ENCODE data around the gene GAS7.

The GAS7 gene

DNA sequence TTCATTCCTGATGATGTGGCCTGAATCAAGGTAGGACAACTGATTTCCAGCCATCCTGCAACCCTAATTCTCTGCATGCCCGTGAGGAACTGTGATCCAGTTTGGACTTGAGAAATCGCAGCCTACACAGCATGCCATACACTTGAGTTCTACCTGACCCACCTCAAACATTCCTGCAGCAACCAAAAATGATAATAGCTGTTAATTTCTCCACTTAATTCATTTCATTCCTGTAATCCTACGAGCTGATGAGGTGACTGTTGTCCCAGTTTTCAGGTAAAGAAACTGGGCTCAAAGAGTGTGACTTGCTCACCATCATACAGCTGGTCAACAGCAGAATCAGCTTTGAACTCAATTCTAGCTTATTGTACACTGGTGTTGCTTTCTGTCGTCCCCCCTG lies 2.2 kb upstream of the GAS7 start:
- no peak for DNase-seq (ENCODE audit: low read depth, low spot score)

DNA sequence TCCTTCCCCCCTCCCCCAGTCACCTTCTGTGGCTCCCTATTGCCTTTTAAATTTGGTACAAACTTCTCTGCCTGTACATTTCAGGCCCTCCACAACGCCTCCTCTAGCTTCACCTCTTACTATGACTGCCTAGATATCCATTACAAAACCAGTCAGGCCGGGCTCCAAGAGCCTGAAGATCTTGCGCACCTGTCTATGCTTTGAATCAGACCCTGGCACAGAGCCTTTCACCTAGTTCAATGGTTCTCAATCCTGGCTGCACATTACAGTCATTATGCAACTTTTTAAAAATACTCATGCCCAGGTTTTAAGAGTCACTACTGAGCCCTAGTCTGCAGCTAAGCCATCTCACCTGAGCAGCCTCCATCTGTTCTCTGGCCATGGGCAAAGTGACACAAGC lies 1.6 kb upstream of the GAS7 start:
- DNase-seq (ENCODE audit: low read depth, low spot score): no peak

DNA sequence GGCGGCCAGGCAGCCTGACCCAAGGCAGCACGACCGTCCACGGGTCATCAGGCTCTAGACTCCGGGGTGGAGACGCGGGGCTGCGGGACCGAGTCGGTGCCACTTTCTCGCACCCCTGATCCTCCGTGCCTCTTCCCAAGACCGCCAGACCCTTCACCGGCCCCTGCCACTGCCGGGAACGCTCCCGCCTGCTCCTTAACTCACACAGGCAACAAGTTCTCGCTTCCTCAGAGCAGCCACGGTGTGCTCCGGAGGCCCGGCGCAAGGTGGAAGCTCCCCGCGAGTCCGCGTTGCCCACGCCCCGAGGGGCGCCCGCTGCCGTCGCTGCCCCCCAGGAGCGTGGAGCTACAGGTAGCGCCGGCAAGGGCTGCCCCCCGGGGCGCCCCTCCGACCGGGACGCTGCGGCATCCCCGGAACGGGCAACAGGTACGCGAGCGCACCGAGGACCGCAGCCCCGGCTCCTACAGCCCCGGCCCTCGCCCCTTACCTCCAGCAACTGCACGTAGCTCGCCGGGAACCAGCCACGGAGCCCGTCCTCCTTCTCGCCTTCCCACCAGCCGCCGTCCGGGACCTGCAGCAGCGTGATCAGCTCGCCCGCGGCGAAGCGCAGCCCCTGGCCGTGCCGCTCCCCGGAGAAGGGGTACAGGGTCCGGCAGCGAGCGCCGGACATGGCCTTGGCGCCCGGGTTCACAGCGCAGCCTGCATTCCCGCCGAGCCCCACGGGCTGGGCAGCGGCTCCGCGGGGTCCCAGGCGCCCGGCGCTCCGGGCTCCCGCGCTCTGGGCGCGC lies 491 bp downstream of the GAS7 start:
- DNase-seq (ENCODE audit: low read depth, low spot score): no peak

DNA sequence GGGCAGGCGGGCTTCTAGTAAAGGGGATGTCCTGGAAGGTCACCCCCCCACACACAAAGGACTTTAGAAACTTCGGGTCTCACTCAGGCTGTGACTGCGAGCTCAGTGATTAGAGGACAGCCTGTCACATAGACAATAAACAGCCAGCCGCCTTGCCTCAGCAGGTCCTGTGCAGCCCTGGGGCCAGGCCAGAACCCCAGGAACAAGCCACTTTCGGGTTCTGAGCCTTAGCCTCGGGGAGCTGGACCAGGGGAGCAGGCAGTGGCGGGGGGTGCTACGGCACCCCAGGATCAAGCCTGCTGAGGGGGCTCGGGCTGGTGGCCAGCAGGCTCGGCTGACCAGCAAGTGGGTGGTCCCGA lies 1.1 kb downstream of the GAS7 start:
- no peak for DNase-seq (ENCODE audit: low read depth, low spot score)

DNA sequence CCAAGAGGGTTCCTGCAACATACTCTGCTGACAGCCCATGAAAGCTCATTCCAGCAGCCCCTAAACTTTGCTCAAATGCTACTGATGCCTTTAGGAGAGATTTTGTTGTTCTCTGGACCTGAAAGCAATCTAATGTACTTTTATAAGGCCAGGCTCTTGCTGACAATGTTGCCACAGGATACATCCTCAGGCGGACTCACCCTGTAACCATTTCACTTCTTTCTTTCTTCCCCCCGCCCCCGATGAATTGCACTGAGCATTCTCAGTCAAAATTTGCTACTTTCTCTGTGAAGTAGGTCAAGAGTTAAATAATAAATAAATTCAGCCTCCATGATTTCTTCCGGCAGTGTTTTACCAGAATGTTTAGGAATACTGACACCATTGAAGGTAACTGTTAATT lies 1.5 kb downstream of the GAS7 start:
- DNase-seq (ENCODE audit: low read depth, low spot score): no peak

DNA sequence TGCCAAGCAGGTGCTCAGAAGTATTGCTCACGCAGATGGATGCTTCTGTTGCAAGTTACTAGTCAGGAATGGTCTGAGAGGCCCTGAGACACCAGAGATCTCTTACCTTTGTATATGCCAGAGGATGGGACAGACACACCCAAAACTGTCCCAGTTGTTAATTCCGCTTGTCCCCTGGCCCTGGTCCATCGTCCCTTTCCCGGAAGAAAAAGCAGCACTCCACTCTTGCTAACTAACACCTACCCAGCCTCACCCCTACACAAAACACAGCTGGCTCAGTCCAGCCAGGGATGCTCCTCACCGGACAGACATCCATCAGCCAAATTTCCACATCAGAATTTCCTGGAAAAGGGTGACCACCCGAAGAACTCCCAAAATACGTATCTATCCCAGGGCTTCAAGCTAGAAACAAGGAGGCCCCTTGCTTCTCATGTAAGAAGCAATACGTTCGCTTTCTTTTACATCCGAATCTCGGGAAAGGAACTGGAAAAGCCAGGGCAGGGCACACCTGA lies 2.0 kb downstream of the GAS7 start:
- DNase-seq (ENCODE audit: low read depth, low spot score): no peak

DNA sequence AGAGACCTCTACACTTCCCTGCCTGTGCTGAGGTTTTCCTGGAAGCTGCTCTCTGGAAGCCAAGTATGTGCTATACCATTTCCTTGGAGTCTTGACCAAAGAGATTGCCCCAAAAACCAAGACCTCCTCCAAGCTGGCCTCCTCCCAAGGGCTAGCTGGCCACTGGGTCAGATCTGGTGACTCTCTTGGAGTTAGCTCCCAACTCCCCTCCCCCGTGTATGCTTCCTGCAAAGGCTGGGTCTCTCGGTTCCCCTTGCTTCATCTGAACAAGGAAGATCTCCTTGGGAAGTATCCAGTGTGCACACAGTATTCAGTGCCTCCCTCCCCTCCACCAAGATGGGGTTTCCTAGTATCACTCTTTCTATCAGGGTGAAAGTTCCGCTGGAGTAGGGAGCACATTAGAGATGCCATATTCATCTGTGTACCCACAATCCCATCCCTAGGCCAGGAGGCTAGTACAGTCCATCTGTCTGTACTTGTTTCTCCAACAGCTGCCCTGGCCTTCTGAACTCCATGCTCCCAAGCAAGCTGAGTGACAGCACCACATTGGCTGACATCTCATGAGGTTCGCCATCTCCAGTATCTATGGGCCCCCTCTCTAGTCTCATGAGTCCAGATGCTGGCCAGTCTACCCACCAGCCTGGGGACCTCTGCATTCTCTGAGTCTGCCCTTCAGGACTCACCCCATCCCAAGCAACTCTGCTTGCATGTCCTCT lies 3.2 kb downstream of the GAS7 start:
- no peak for DNase-seq (ENCODE audit: low read depth, low spot score)

DNA sequence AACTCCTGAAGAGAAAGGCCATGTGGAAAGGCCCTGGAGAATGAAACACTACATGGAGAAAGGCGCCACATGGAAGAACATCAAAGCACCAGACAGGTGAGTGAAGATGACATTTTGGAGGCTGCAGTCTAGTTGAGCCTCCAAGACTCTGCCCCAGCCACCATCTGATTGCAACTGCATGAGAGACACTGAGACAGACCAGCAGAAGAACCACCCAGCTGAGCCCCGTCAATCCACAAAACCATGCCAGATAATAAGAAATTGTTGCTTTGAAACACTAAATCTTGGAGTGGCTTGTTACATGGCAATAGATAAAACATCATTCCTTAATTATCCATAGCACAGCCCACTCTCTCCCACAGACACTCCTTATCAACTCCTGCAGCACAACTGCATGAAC lies 4.8 kb downstream of the GAS7 start:
- no peak for DNase-seq (ENCODE audit: low read depth, low spot score)

DNA sequence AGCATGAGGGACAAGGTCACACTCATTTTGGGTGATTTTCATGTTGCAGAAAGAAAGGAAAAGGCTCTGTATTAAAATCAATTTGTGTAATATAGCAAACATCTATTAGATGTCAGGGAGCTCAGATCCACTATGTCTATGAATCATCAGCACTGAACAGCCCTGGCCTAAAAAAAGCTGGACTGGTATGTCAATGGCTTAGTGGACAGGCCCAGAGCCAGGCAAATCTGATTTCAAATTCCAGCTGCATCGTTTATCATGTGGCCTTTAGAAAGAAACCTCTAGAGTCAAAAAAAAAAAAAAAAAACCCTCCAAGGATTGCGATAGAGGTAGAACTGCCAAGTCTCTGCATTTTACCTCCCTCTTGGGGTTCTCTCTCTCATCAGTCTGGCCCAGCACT lies 5.4 kb downstream of the GAS7 start:
- no peak for DNase-seq (ENCODE audit: low read depth, low spot score)

DNA sequence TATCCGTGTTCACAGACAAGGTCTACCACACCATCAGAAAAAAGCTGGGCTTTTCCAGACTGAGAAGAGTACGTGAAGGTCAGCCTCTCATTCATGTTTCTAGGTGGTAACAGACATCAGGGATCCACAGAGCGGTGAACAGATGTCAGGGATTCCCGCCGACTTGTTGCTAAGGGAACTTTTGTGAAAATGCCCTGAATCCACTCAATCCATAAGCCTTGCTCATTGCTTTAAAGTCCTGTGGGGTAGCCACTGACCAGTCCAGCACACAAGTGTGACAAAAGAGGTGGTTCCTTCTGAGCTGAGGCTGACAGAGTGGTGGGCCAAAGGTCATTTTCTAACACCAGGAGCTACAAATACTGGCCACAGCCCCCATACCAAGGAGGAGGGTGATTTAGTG lies 5.9 kb downstream of the GAS7 start:
- DNase-seq (ENCODE audit: low read depth, low spot score): no peak

DNA sequence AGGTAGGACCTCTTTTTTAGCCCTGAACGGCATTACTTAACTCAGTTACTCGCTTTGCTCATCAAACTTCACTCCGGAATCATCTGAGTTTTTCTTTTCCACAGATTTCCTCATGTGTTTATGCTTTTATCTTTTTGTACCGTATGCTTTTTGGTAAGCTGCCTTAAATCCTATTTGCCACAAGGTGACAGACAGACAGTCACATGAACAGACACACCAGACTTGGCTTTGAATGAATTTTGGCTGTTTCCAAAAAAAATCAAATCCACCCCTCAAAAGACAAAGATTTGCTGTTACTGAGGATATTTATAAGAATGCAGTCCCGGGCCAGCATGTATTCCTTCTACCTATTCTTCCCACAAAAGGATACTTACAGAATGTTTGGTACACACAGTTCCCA lies 10.9 kb downstream of the GAS7 start:
- DNase-seq (ENCODE audit: low read depth, low spot score): no peak

DNA sequence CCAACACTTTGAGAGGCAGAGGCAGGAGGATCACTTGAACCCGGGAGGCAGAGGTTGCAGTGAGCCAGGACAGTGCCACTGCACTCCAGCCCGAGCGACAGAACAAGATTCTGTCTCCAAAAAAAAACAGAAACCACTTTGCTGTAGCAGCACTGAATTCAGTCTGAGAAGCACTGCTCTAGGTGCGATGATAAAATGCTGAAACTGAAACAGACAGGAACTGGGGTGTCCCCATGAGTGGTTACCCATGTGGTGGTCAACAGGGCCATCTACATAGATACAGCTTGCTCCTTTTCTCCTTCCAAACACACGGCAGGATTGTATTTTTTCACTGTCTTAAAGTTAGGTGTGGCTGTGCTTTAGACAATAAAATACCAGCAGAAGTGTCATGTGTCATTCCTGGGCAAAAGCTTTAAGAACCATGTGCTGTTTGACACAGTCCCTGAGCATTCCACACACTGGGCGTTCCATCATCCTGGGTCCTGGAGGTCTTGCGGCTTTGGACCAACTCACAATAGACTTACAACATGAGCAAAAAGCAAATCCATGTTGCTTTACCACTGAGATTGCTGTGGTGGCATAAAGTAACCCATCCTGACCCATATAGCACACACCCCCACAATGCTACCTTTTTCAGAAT lies 11.5 kb downstream of the GAS7 start:
- no peak for DNase-seq (ENCODE audit: low read depth, low spot score)

DNA sequence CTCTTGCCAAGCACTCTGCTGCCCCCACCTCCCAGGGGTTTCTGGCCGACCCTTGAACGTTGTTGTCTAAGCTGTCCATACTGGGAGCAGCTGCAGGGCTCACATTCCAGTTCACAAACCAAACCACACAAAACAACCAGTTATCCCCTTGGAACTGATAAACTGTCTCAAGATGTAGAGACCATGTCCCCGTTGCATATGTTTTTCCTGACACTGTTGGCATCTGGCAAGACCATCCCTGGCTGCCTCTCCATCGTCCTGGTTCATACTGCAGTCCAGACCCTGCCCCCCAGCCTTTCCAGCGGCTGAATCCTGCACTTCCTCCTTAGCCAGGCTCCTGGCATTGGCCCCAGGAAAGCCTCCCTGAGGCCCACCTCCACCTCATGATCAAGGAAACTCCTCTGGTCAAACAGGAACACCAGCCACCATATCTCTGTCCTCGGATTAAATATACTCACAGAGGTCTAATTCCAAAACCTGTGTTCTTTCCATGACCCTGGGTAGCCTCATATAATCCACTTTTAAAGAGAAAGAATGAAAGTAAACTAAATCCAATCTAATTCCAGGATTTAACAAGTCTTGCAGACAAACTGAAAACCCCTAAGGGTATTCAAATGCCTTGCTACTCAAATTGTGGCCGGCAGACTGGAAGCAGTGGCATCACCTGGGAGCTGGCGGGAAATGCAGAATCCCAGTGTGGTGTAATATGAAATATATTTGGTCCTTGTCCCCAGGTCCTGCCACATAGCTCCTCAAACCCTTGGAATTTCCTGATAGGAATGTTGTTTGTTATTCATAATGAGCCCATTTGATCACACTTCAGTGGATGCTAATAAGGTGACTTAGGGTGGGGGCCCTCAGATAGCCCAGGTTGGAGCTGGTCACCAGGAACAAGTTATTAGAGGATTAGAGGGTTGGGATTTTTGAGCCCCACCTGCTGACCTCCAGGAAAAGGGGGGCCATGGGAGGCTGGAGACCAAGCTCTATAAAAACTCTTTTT lies 14.2 kb downstream of the GAS7 start:
- no peak for DNase-seq (ENCODE audit: low read depth, low spot score)

DNA sequence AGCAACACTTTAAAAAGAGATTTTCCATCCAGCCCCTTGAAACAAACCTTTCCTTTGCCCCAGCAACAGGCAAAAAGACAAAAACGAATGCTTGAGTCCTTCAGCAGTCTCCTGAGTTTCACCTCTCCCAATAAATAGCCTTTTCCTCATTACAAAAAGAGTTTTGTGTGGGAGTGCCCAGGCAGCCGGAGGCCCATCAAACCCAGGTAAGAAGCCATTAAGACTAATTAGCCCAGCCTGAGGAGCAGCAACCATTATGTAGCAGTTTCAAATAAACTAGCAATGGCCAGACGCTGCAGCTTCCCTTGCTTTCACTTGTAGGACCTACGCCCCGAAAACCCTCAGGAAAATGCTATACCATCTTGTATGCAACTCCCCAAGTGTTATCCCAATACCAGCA lies 15.6 kb downstream of the GAS7 start:
- no peak for DNase-seq (ENCODE audit: low read depth, low spot score)

DNA sequence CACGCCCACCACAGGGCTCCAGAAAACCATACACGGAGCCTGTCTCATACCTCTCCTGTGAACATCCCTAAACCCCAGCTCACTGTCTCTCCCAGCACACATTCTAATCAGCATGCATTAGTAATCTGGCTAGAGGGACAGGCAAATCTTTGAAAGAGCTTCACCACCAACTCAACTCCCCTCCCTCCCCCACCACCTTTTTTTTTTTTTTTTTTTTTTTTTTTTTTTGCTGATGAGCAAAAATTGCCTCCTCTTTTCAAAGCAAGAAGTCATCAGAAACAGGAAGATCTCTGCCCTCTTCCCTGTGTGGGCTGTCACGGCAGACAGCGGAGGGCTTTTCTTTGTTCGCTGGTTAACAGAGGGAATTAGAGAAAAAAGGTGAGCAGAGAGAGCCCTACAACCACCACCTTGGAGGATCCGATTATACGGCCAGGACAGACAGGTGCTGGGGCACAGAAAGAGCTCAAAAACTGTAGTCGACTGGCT lies 19.9 kb downstream of the GAS7 start:
- DNase-seq (ENCODE audit: low read depth, low spot score): no peak

DNA sequence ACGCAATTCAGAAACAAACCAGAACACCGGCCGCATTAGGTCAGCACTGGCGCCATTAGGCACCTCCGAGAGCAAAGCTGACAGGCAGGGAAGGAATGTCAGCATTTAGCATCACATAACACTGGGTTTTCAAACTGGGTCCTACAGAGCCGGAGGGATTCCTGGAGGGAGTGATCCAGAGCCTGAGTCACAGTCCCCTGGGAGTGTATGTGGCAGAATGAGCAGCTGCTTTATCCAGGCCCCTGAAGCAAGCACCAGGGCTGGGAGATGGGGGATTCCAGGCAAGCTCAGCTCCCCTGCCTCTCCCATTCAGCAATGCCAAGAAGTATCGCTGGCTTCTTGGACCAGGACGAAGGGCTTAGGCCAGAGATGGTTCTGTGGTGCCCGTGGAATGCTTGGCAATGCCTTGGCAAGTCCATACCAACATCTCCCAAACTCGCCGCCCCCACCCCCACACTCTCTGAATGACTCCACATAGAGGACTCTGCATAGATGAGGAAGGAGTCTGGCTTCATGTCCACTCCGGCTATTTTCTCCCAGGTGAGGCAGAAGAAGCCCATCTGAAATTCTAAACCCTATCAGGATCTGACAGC lies 20.4 kb downstream of the GAS7 start:
- DNase-seq (ENCODE audit: low read depth, low spot score): no peak

DNA sequence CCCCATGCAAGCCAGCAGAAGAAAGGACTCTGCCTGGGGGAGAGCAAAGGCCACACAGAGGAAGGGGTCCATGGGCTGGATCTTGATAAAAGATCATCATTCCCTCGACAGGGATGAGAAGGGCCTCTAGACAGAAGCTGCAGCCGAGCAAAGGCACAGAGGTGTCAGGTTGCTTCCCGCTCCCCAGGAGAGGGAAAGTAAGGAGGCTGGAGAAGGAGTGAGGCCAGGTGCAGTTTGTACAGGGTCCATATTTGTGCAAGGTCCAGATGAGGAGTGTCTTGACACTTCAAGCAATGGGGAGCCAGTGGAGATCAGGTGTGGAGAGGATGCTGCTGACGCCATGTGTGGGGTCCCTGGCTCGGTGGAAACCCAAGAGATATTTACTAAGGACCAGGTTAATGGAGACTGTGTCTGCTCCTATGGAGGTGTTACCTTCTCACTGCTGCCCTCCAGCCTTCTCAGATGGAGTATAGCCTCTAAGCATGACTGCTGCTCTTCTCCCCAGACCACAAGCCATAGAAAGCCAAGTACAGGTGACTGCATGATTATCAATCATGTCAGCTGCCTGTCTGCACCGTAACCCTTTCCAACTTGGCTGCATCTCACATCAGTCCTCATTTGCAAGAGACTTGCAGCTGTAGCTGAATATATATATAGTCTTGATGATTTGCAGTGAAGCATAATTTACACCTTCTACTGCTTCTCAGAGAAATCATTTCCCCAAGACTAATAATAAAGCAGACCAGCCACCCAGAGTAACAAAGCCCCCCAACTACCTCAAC lies 21.1 kb downstream of the GAS7 start:
- no peak for DNase-seq (ENCODE audit: low read depth, low spot score)

DNA sequence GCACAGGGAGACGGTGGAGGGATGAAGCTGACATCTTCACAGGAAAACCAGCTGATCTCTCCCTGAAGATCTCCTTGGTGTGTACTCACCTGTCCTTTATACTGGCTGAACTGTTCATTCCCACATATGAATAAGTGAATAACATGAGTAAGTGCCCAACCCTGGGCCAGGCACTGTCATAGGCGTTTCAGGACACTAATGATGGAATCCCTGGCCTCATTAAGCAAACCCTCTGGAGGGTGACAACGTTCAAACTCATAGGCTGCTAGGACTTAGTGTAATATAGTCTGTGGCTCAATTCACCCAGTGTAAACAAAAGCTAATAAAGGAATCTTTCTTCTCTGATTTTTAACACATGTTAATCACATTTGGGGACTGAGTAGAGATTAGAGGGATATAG lies 24.5 kb downstream of the GAS7 start:
- no peak for DNase-seq (ENCODE audit: low read depth, low spot score)

DNA sequence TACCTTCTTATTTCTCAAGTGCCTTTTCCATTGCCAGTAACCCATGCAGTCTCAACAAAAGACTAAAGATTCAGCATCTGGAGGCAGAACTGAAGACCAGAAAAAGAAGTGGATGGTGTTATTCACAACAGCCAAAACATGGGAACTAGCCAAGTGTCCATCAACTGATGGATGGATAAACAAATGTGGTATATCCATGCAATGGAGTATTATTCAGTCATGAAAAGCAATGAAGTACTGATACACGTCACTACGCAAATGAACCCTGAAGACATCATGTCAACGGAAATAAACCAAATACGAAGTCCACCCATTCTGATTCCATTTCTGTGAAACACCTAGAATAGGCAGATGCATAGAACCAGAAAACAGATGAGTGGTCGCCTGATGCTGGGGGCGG lies 25.6 kb downstream of the GAS7 start:
- no peak for DNase-seq (ENCODE audit: low read depth, low spot score)

DNA sequence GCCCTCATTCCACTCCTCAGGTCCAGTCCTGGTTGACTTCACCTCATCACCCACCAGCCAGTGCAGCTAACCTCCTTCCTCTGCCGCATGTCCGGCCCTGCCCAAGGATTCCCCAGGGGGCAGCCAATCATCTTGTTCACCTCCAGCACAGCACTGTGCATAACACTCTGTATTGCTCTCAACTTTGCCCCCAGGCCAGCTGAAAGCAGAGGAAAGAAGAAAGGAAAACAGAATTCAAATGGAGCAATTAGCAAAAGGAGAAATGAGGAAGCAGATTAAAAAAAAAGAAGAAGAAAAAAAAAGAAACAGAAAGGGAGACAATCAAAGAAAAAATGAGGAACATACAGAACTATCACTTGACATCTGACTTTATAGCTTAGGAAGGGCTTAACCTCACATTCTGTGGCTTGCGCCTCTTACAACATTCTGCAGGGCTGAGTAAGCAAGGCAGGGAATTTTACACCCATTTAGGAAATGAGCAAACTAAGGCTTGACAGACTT lies 26.1 kb downstream of the GAS7 start:
- no peak for DNase-seq (ENCODE audit: low read depth, low spot score)

All from activated naive CD8-positive, alpha-beta T cell treated with anti-CD3 and anti-CD28 coated beads, Interleukin-2, amount 50 U/mL, for 16 hours (primary cell).